ENCODE data around the gene DNAL4. TPM values are rescaled to one million over a fixed set of nuclear protein-coding genes. Genes with fewer than 3 reads are reported as not detected.

Gene DNAL4
- total and polyA plus RNA-seq, 10 of the 15 experiments (the other 5 are each of a cell fraction or from before 2014, with no cell fraction given), result 0.35 to 8.5 (median 6.3) TPM; not detected in 1

DNA sequence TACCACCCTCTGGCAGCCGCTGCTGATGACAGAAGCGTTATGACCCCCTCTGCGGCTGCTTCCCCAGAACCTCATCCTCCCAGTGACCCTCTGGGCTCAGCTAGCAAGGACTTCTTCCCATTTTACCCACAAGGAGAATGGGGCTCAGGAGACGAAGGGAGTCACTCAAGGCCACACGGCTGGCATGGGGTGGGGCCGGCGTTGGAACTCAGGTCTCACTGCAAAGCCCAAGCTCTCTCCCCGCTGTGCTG lies 21.4 kb downstream of the DNAL4 start:
- SMC1A ChIA-PET (ENCODE audit: uncharacterized antibody, unreplicated experiment), result no interaction called here
- Histone ChIP-seq H3K79me2 (ENCODE audit: control insufficient read depth, insufficient read depth, low read length) (no peaks in the 10 kb centered on the region), H3K9ac (ENCODE audit: control insufficient read depth, insufficient read depth, low read length) (no peak overlapping the region), H3K4me3 (no peak overlapping the region), H3K27ac (ENCODE audit: control insufficient read depth, insufficient read depth) (no peak overlapping the region), H2AFZ (ENCODE audit: control insufficient read depth, low read depth, low read length) (no peak overlapping the region), H3K4me2 (ENCODE audit: control insufficient read depth, insufficient read depth) (no peak overlapping the region), H4K20me1 (ENCODE audit: control insufficient read depth, insufficient read depth) (no peaks in the 10 kb centered on the region), H3K27me3 (replicated peaks in 1 of 2; ENCODE audit: control insufficient read depth in 2 of 2, insufficient read depth in 2 of 2, low read length in 1 of 2) (no peaks in the 10 kb centered on the region), H3K36me3 (ENCODE audit: control insufficient read depth in 2 of 2, insufficient read depth in 2 of 2, low read length in 1 of 2) (no peaks in the 10 kb centered on the region), H3K9me3 (replicated peaks; ENCODE audit: control insufficient read depth, insufficient read depth, low read length) (no peaks in the 10 kb centered on the region), H3K4me1 (ENCODE audit: control insufficient read depth, insufficient read depth, low read length) (no peaks in the 10 kb centered on the region)
- FAIRE-seq, result no peak
- intact Hi-C loops (cut with micrococcal nuclease; ENCODE audit: unreplicated experiment), result no loop called here
- RAD21 ChIA-PET (ENCODE audit: unreplicated experiment), result no interaction called here
- 60% methylated on average over 8 of the region's 8 CpGs for WGBS (ENCODE audit: insufficient coverage, insufficient replicate concordance, low lambda C conversion rate, missing lambda C conversion rate)
- in situ Hi-C loops (cut with MboI), result no loop called here
- TF ChIP-seq, protein P1, sequence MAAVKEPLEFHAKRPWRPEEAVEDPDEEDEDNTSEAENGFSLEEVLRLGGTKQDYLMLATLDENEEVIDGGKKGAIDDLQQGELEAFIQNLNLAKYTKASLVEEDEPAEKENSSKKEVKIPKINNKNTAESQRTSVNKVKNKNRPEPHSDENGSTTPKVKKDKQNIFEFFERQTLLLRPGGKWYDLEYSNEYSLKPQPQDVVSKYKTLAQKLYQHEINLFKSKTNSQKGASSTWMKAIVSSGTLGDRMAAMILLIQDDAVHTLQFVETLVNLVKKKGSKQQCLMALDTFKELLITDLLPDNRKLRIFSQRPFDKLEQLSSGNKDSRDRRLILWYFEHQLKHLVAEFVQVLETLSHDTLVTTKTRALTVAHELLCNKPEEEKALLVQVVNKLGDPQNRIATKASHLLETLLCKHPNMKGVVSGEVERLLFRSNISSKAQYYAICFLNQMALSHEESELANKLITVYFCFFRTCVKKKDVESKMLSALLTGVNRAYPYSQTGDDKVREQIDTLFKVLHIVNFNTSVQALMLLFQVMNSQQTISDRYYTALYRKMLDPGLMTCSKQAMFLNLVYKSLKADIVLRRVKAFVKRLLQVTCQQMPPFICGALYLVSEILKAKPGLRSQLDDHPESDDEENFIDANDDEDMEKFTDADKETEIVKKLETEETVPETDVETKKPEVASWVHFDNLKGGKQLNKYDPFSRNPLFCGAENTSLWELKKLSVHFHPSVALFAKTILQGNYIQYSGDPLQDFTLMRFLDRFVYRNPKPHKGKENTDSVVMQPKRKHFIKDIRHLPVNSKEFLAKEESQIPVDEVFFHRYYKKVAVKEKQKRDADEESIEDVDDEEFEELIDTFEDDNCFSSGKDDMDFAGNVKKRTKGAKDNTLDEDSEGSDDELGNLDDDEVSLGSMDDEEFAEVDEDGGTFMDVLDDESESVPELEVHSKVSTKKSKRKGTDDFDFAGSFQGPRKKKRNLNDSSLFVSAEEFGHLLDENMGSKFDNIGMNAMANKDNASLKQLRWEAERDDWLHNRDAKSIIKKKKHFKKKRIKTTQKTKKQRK (IDR thresholded peaks at IDR 0.05; ENCODE audit: low read depth, low read length), result no peak
- TF ChIP-seq PAX8 (IDR thresholded peaks at IDR 0.05) (no peak), TARDBP (IDR thresholded peaks at IDR 0.05; ENCODE audit: borderline replicate concordance) (no peak), POLR2AphosphoS2 (IDR thresholded peaks at IDR 0.05; ENCODE audit: low read depth, low read length) (no peak), MEF2A (IDR thresholded peaks at IDR 0.05; ENCODE audit: insufficient read depth, low read depth, low read length) (no peak), NR2C2 (IDR thresholded peaks at IDR 0.05; ENCODE audit: borderline replicate concordance, control insufficient read depth, insufficient read length, low read depth) (no peak), BCL11A (IDR thresholded peaks at IDR 0.05; ENCODE audit: low read depth, low read length) (no peak), ATF7 (IDR thresholded peaks at IDR 0.05; ENCODE audit: low read depth) (no peak), WRNIP1 (IDR thresholded peaks at IDR 0.05; ENCODE audit: borderline replicate concordance, low read depth, low read length) (no peak), CBX3 (IDR thresholded peaks at IDR 0.05; ENCODE audit: borderline replicate concordance, low read depth) (no peak), SMC3 (IDR thresholded peaks at IDR 0.05; ENCODE audit: borderline replicate concordance, low read length) (no peak), IKZF1 (conservative IDR thresholded peaks at IDR 0.05) (no peak)
- TF ChIP-seq, protein P2, sequence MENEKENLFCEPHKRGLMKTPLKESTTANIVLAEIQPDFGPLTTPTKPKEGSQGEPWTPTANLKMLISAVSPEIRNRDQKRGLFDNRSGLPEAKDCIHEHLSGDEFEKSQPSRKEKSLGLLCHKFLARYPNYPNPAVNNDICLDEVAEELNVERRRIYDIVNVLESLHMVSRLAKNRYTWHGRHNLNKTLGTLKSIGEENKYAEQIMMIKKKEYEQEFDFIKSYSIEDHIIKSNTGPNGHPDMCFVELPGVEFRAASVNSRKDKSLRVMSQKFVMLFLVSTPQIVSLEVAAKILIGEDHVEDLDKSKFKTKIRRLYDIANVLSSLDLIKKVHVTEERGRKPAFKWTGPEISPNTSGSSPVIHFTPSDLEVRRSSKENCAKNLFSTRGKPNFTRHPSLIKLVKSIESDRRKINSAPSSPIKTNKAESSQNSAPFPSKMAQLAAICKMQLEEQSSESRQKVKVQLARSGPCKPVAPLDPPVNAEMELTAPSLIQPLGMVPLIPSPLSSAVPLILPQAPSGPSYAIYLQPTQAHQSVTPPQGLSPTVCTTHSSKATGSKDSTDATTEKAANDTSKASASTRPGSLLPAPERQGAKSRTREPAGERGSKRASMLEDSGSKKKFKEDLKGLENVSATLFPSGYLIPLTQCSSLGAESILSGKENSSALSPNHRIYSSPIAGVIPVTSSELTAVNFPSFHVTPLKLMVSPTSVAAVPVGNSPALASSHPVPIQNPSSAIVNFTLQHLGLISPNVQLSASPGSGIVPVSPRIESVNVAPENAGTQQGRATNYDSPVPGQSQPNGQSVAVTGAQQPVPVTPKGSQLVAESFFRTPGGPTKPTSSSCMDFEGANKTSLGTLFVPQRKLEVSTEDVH (IDR thresholded peaks at IDR 0.05; ENCODE audit: low read depth, partially characterized antibody), result no peak
- no TSS peak for BruUV-seq (replicated peaks)
- POLR2A ChIA-PET, result no interaction called here
- no peak for DNase-seq (ENCODE audit: low read depth, low spot score)
- ATAC-seq, result no peak
- CTCF ChIA-PET, result no interaction called here
